Measurements from ENCODE around the gene C5AR1.

The C5AR1 gene

GRCh38 chr19:47371261-47371660 lies 61.6 kb downstream of the C5AR1 start:
- no peak for DNase-seq

All from NCI-H2171 treated with DMSO at 0.1 percent for 48 hours (cell line).